GM19035 (cell line): ENCODE measurements around the gene SCARB1.

Experiments
- ATAC-seq: cut with Tn5 transposase; IDR thresholded peaks from one replicate; pipeline ENCODE4 v1.9.1; 2021; ENCODE audit not compliant: unreplicated experiment

Gene SCARB1

DNA sequence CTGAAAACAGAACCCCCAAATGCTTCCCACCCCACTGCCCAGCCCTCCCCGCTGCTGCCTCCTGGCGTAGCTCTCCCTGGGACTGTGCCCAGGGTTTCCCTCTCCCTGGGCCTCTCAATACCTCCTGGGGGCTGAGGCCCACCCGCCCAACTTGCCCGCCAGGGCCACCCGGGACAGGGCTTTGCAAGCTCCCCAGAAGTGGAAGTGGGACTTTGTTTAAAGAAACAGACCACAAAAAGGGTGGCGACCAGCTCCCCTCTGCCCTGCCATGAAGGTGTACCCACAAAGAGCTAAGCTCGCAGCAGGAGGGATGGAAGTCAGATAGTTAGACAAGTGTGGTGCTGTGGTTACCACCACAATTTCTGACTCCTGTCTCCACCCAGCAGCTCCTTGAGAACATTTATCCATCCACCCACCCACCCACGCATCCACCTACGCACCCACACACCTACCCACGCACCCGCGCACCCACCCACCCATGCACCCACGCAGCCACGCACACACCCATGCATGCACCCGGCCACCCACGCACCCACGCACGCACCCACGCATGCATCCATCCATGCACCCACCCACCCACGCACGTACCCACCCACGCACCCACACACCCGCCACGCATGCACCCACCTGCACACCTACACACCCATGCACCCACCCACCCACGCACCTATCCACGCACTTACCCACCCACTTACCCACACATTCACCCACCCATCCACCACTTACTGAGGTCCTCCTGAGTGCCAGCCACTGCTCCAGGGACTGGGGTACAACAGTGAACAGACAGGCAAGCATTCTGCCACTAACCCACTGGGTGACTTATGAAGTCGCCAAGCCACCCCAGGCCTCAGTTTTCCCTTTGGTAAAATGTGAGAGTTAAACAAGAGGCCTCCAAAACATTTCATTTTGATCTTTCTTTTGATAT, 127.3 kb downstream of the SCARB1 start:
- no peak for ATAC-seq

- no peak for ATAC-seq
Measured at GRCh38 chr12:124734224-124734788, 129.4 kb downstream of the SCARB1 start.

GRCh38 chr12:124733086-124733485, 130.6 kb downstream of the SCARB1 start:
- ATAC-seq = no peak

DNA sequence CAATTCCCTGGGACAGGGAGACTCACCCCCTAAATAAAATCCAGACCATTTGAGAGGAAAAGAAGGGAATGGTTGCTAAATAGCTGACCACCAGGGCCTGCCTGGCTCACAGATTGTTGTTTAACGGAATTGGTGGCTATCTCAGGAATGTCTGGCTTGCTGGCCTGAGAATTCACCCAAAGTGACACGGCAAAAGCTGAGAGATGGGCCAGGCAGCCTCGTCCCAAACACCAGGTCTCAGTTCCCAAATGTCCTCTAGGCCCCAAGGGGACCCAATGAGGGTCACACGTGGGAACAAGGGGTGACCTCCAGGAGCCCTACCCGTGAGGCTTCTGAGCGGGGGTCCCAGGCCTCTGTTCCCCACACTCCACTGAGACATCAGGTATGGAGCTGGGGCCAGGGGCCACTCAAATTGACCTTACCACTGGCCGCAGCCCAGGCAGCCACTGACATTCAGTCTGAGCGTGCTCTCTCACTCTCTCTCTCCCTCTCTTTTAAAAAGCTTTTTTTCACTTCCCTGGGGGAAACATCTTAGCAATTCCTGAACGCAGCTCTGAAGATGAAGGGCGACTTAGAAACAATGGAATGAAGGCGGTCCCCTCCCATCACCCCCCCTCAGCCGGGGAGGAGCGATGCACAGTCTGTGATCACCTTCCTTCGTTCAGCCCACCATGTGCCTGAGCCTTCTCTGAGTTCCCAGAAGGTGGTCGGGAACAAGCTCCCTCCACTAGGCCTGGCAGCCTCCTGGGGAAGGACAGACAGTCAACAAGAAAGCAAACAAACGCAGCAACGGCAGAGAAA, 131.2 kb downstream of the SCARB1 start:
- no peak for ATAC-seq

DNA sequence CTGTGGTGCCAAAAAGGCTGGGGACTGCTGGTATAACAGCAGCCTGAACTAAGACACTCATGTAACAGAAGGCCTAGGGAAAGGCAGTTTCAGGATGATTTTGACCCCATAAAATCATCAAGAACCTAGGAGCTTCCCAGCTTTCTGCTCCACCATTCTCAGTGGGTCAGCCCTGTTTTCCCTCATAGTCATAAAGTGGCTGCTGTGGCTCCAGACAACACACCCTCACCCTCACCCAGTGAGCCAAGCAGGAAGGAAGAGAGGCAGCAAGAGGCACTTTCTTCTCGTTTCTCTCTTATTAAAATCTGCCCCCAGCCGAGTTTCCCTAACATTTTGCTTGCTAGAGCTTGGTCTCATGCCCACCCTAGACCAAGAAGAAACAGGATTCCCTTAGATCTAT, 131.8 kb downstream of the SCARB1 start:
- no peak for ATAC-seq

GRCh38 chr12:124730455-124730932, 133.2 kb downstream of the SCARB1 start:
- no peak for ATAC-seq

- no peak for ATAC-seq
Measured at GRCh38 chr12:124727922-124728321, 135.7 kb downstream of the SCARB1 start.

DNA sequence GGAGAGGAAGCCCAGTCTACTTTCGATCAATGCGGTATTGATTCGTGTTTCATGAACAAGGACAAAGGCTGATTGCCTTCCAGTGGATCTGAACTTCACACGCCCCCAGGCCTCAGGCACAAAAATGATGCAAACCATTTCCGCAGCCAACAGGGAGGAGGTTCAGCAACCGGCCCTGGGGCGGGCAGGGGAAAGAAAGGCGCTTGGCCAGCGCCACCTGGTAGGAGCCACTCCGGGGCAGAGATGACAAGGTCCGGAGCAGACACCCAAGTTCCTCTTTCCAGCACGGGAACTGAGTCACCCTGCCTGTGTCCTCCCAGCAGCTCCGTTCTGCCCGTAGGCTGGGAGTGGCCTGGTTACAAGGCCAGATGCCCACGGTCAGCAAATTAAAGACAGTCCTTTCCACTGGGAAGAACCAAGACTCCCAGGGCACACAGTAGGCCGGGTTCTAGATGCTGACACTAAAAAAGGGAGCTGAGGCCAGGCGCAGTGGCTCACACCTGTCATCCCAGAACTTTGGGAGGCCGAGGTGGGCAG, 136.3 kb downstream of the SCARB1 start:
- ATAC-seq = no peak
